H1 (cell line): Measurements from ENCODE around the gene ABCC11. TPM values are rescaled to one million over a fixed set of nuclear protein-coding genes. Genes with fewer than 3 reads are reported as not detected.

Experiments used
- CTCF ChIA-PET: fragments of 300-600 bp; sonication (Branson Sonifier 250); formaldehyde crosslinking; loops from one replicate; lab custom pipeline; 2021; ENCODE audit not compliant: partially characterized antibody; lab: Charles Lee
- POLR2A ChIA-PET: fragments of 300-600 bp; sonication (Branson Sonifier 250); formaldehyde crosslinking; loops from one replicate; lab custom pipeline; 2021; ENCODE audit warnings: inconsistent platforms; ENCODE audit not compliant: partially characterized antibody; lab: Charles Lee
- DNase-seq, 2 experiments: peaks; one replicate each; pipeline versions ENCODE4 v3.0.0 to v3.0.0-alpha.2; 2010 to 2022; ENCODE audit warnings: low spot score in 2 of 2, low read depth in 1 of 2, mixed read lengths in 1 of 2
- FAIRE-seq: peaks from 2 replicates; lab custom pipeline; 2011; peaks lifted over from hg19 to GRCh38; lab: Jason Lieb, UNC
- H2AFZ ChIP-seq: 2 replicates; pipeline ENCODE4 v1.8.1; 2012; ENCODE audit warnings: low read length, inconsistent platforms
- H2AK5ac ChIP-seq: 2 replicates; pipeline ENCODE4 v1.6.1; 2013; ENCODE audit warnings: low read depth, low read length
- H2BK120ac ChIP-seq: replicated peaks from 2 replicates; pipeline ENCODE3; 2013; ENCODE audit warnings: low read depth, low read length, inconsistent platforms
- H2BK12ac ChIP-seq: 2 replicates; pipeline ENCODE4 v1.6.1; 2013; ENCODE audit warnings: low read depth, low read length
- H2BK15ac ChIP-seq: 2 replicates; pipeline ENCODE4 v1.6.1; 2013; ENCODE audit warnings: low read length
- H2BK20ac ChIP-seq: 2 replicates; pipeline ENCODE4 v1.6.1; 2013; ENCODE audit warnings: low read length
- H2BK5ac ChIP-seq: 2 replicates; pipeline ENCODE4 v1.6.1; 2013; ENCODE audit warnings: low read depth, low read length
- H3K14ac ChIP-seq: 2 replicates; pipeline ENCODE4 v1.6.1; 2013; ENCODE audit warnings: inconsistent platforms; ENCODE audit not compliant: insufficient read length
- H3K18ac ChIP-seq: 2 replicates; pipeline ENCODE4 v1.6.1; 2013; ENCODE audit warnings: low read length; ENCODE audit errors: extremely low read depth
- H3K23ac ChIP-seq: 2 replicates; pipeline ENCODE4 v1.6.1; 2013; ENCODE audit warnings: inconsistent platforms; ENCODE audit not compliant: insufficient read length
- H3K23me2 ChIP-seq: 2 replicates; pipeline ENCODE4 v1.6.1; 2013; ENCODE audit warnings: low read depth, low read length
- H3K27ac ChIP-seq: 2 replicates; pipeline ENCODE4 v1.6.1; 2011; ENCODE audit warnings: low read depth, low read length, inconsistent platforms
- H3K27me3 ChIP-seq, 4 experiments: replicated peaks in 1 of 4; 1 replicate in 1 of 4; 2 replicates in 3 of 4; pipeline versions ENCODE4 v1.6.1 to v1.8.1; 2011 to 2013; ENCODE audit warnings: low read length in 3 of 4, mild to moderate bottlenecking in 3 of 4, inconsistent platforms in 2 of 4, mixed read lengths in 2 of 4, moderate library complexity in 1 of 4; ENCODE audit not compliant: control insufficient read depth in 3 of 4, insufficient read depth in 3 of 4; ENCODE audit errors: extremely low read depth in 1 of 4
- H3K36me3 ChIP-seq, 4 experiments: 2 replicates each; pipeline versions ENCODE4 v1.6.1 to v1.8.1; 2011 to 2013; ENCODE audit warnings: mild to moderate bottlenecking in 4 of 4, low read length in 3 of 4, moderate library complexity in 2 of 4, control low read depth in 1 of 4, inconsistent platforms in 1 of 4; ENCODE audit not compliant: insufficient read depth in 4 of 4, control insufficient read depth in 2 of 4
- H3K4ac ChIP-seq: replicated peaks from 2 replicates; pipeline ENCODE3; 2013; ENCODE audit warnings: low read length, low read depth, mixed read lengths, inconsistent platforms; ENCODE audit not compliant: insufficient read length
- H3K4me1 ChIP-seq, 4 experiments: replicated peaks in 1 of 4; 1 replicate in 1 of 4; 2 replicates in 3 of 4; pipeline versions ENCODE4 v1.6.1 to v1.8.1; 2011 to 2013; ENCODE audit warnings: low read length in 3 of 4, inconsistent platforms in 2 of 4, mixed read lengths in 1 of 4; ENCODE audit not compliant: insufficient read depth in 4 of 4, control insufficient read depth in 3 of 4
- H3K4me2 ChIP-seq, 2 experiments: 2 replicates each; pipeline versions ENCODE4 v1.6.1 to v1.8.1; 2011 to 2013; ENCODE audit warnings: low read depth in 2 of 2, low read length in 2 of 2, control low read depth in 1 of 2, inconsistent platforms in 1 of 2, mild to moderate bottlenecking in 1 of 2; ENCODE audit not compliant: insufficient read depth in 1 of 2
- H3K4me3 ChIP-seq, 4 experiments: fragments of 200-600, 300-600 bp in 1 of 4; sonication (generic), shearing (Covaris generic), sonication (Bioruptor Twin) in 1 of 4; 2 replicates each; pipeline versions ENCODE4 v1.5.1 to v1.8.1; 2011 to 2016; ENCODE audit warnings: low read length in 4 of 4, low read depth in 3 of 4, control low read depth in 2 of 4, inconsistent platforms in 2 of 4, mild to moderate bottlenecking in 2 of 4, mixed read lengths in 1 of 4, moderate library complexity in 1 of 4; ENCODE audit not compliant: insufficient read depth in 2 of 4; ENCODE audit errors: extremely low read depth in 1 of 4
- H3K56ac ChIP-seq: replicated peaks from 2 replicates; pipeline ENCODE3; 2013; ENCODE audit warnings: low read depth, mild to moderate bottlenecking, mixed read lengths, low read length, inconsistent platforms; ENCODE audit not compliant: insufficient read length
- H3K79me1 ChIP-seq: 2 replicates; pipeline ENCODE4 v1.6.1; 2013; ENCODE audit warnings: low read depth, low read length, control low read depth
- H3K79me2 ChIP-seq, 2 experiments: 2 replicates each; pipeline versions ENCODE4 v1.6.1 to v1.8.1; 2012 to 2013; ENCODE audit warnings: low read length in 2 of 2, mild to moderate bottlenecking in 2 of 2, inconsistent platforms in 1 of 2; ENCODE audit not compliant: insufficient read depth in 2 of 2, control insufficient read depth in 1 of 2
- H3K9ac ChIP-seq, 4 experiments: replicated peaks in 1 of 4; 1 replicate in 1 of 4; 2 replicates in 3 of 4; pipeline versions ENCODE4 v1.6.1 to v1.8.1; 2011 to 2013; ENCODE audit warnings: low read depth in 3 of 4, low read length in 3 of 4, control low read depth in 2 of 4, mild to moderate bottlenecking in 2 of 4, moderate library complexity in 2 of 4, inconsistent platforms in 1 of 4; ENCODE audit errors: extremely low read depth in 1 of 4
- H3K9me3 ChIP-seq, 2 experiments: 2 replicates each; pipeline versions ENCODE4 v1.6.1 to v1.8.1; 2012 to 2013; ENCODE audit warnings: mild to moderate bottlenecking in 2 of 2, moderate library complexity in 2 of 2, control low read depth in 1 of 2, inconsistent platforms in 1 of 2, low read depth in 1 of 2, low read length in 1 of 2, mixed read lengths in 1 of 2; ENCODE audit not compliant: insufficient read depth in 2 of 2
- H4K20me1 ChIP-seq, 2 experiments: replicated peaks in 1 of 2; 2 replicates each; pipeline versions ENCODE3 to v1.8.1; 2011 to 2013; ENCODE audit warnings: inconsistent platforms in 2 of 2, low read length in 2 of 2, mild to moderate bottlenecking in 1 of 2; ENCODE audit not compliant: insufficient read depth in 2 of 2, control insufficient read depth in 1 of 2
- H4K5ac ChIP-seq: 2 replicates; pipeline ENCODE4 v1.6.1; 2013; ENCODE audit warnings: low read length, low read depth, mixed read lengths, inconsistent platforms; ENCODE audit not compliant: insufficient read length
- H4K8ac ChIP-seq: 2 replicates; pipeline ENCODE4 v1.8.0; 2013; ENCODE audit warnings: mild to moderate bottlenecking, moderate library complexity, low read length, inconsistent platforms; ENCODE audit not compliant: insufficient read depth; ENCODE audit errors: extremely low read depth
- H4K91ac ChIP-seq: replicated peaks from 2 replicates; pipeline ENCODE3; 2013; ENCODE audit warnings: low read length, mixed read lengths, inconsistent platforms; ENCODE audit not compliant: insufficient read length
- BRCA1 ChIP-seq: IDR thresholded peaks from 2 replicates; pipeline ENCODE4 v1.6.1; 2012; ENCODE audit warnings: low read depth, low read length, improper control_type of control experiment
- EP300 ChIP-seq, 2 experiments: IDR thresholded peaks; 1 replicate in 1 of 2; 2 replicates in 1 of 2; pipeline ENCODE4 v1.6.1; 2011 to 2012; ENCODE audit warnings: low read depth in 2 of 2, low read length in 2 of 2, mild to moderate bottlenecking in 2 of 2, borderline replicate concordance in 1 of 2, inconsistent platforms in 1 of 2, moderate library complexity in 1 of 2
- NRF1 ChIP-seq: IDR thresholded peaks from 2 replicates; pipeline ENCODE4 v1.6.1; 2011; ENCODE audit warnings: mild to moderate bottlenecking, low read depth, low read length, improper control_type of control experiment
- RAD21 ChIP-seq, 2 experiments: IDR thresholded peaks in 1 of 2; conservative IDR thresholded peaks in 1 of 2; 2 replicates each; pipeline ENCODE4 v1.6.1; 2011; ENCODE audit warnings: low read depth in 2 of 2, low read length in 2 of 2, improper control_type of control experiment in 1 of 2, inconsistent platforms in 1 of 2, mild to moderate bottlenecking in 1 of 2, moderate library complexity in 1 of 2
- RNF2 ChIP-seq: fragments of 200-900, 300-1000 bp; sonication (generic); IDR thresholded peaks from 2 replicates; pipeline ENCODE4 v1.7.1; 2016; ENCODE audit warnings: borderline replicate concordance, low read depth, mild to moderate bottlenecking, antibody characterized with exemption, low read length; ENCODE audit not compliant: poor library complexity, severe bottlenecking; ENCODE audit errors: missing control alignments
- SP2 ChIP-seq: IDR thresholded peaks from 2 replicates; pipeline ENCODE4 v1.6.1; 2012; ENCODE audit warnings: mild to moderate bottlenecking, low read length, inconsistent platforms
- WGBS, 2 experiments: shearing (Covaris generic) in 1 of 2; methylation state at CpG; one replicate each; pipeline versions ENCODE4 v1.1.6 to v1.1.7; 2013 to 2015; ENCODE audit warnings: low lambda C conversion rate in 2 of 2, mixed read lengths in 2 of 2, inconsistent platforms in 1 of 2, low coverage in 1 of 2, missing lambda C conversion rate in 1 of 2; ENCODE audit not compliant: insufficient replicate concordance in 2 of 2, insufficient coverage in 1 of 2, insufficient read length in 1 of 2; ENCODE audit errors: extremely low coverage in 1 of 2, missing lambda C conversion rate in 1 of 2; 5-methylcytosine and 5-hydroxymethylcytosine counted together
- polyA plus RNA-seq, 7 experiments: library from polyadenylated mRNA; depleted of rRNA in 3 of 7; stranded (reverse) in 5 of 7; unstranded in 2 of 7; fragments of >200 nt in 5 of 7; fragments of 200-250 nt in 2 of 7; gene quantifications; 1 replicate in 5 of 7; 2 replicates in 1 of 7; 4 replicates in 1 of 7; pipeline versions ENCODE4 v1.2.1 to v1.2.3, GENCODE V29; 2011 to 2013; ENCODE audit warnings: missing spikeins in 2 of 7, mixed read lengths in 2 of 7
- total RNA-seq: library from RNA; stranded (reverse); fragmentation: NEBNext Ultra II Directional; extraction: Animal tissue kit (Norgen Biotek cat#: 25700); gene quantifications from 2 replicates; pipeline ENCODE4 v1.2.1, GENCODE V29; 2021
- TF ChIP-seq, protein P1 (sequence below), 3 experiments: IDR thresholded peaks; 1 replicate in 2 of 3; 2 replicates in 1 of 3; pipeline versions ENCODE4 v1.5.1 to v1.6.1; 2011; ENCODE audit warnings: low read length in 3 of 3, mild to moderate bottlenecking in 3 of 3, inconsistent platforms in 2 of 3, low read depth in 1 of 3, moderate library complexity in 1 of 3; ENCODE audit not compliant: insufficient read depth in 1 of 3; ENCODE audit errors: control extremely low read depth in 1 of 3

Gene ABCC11
- total and polyA plus RNA-seq, 2 of the 8 experiments (the other 6 are each of a cell fraction or from before 2014, with no cell fraction given): 0.06 TPM; not detected in 1

DNA sequence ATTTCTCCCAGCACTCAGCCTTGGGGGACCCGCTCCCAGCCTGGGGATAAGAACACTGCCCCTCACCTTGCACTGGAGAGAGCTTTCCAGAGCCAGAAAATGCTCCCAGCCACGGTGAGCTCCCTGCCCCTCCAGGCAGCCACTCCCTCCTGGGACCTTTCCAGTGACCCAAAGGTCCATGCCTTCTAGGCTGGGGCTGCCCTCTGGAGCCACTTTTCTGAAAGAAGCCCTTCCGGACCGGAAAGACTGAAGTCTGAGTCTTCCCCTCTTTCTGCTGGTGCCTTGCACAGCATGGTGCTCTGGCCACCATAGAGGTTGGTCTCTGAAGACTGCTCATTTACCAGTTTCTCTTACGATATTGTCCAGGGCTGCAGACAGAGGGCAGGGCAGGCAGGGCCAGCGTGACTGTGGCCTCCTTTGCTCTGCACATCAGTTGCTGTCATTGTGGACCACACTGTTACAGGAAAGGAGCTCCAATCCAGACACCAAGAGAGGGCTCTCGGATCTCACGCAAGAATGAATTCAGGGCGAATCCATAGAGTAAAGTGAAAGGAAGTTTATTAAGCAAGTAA is 84.4 kb downstream of the ABCC11 start:
- no peak overlapping the region for H2BK120ac ChIP-seq
- no peak overlapping the region for H3K14ac ChIP-seq
- no peak overlapping the region for H3K27ac ChIP-seq
- ChIA-PET CTCF (interaction anchor here (1.0 kb wide), 1 partner anchor 1019 kb away, joined by 4 read pairs; the partner anchor contains the start of gene NETO2), POLR2A (no interaction called here)
- H2AFZ ChIP-seq: no peak overlapping the region
- no peak overlapping the region for H2BK20ac ChIP-seq
- DNase-seq (no peak), FAIRE-seq (no peak)
- H3K56ac ChIP-seq: no peak overlapping the region
- TF ChIP-seq RNF2: no peak
- TF ChIP-seq NRF1: no peak
- TF ChIP-seq BRCA1: no peak
- TF ChIP-seq, protein P1, sequence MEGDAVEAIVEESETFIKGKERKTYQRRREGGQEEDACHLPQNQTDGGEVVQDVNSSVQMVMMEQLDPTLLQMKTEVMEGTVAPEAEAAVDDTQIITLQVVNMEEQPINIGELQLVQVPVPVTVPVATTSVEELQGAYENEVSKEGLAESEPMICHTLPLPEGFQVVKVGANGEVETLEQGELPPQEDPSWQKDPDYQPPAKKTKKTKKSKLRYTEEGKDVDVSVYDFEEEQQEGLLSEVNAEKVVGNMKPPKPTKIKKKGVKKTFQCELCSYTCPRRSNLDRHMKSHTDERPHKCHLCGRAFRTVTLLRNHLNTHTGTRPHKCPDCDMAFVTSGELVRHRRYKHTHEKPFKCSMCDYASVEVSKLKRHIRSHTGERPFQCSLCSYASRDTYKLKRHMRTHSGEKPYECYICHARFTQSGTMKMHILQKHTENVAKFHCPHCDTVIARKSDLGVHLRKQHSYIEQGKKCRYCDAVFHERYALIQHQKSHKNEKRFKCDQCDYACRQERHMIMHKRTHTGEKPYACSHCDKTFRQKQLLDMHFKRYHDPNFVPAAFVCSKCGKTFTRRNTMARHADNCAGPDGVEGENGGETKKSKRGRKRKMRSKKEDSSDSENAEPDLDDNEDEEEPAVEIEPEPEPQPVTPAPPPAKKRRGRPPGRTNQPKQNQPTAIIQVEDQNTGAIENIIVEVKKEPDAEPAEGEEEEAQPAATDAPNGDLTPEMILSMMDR (IDR thresholded peaks at IDR 0.05; ENCODE audit: control extremely low read depth in 1 of 3, insufficient read depth in 1 of 3, low read depth in 1 of 3, low read length in 3 of 3): no peak
- TF ChIP-seq EP300 (IDR thresholded peaks at IDR 0.05; ENCODE audit: borderline replicate concordance in 1 of 2, low read depth in 2 of 2, low read length in 2 of 2): no peak
- no peak for TF ChIP-seq RAD21 (IDR thresholded peaks at IDR 0.05 in 1 of 2, conservative IDR thresholded peaks at IDR 0.05 in 1 of 2; ENCODE audit: low read depth in 2 of 2, low read length in 2 of 2)
- no peak for TF ChIP-seq SP2
- H3K23ac ChIP-seq: no peak overlapping the region
- WGBS, 2 experiments: 82% methylated on average over 6 of the region's 9 CpGs; no CpG with 5 or more reads in 1 of the 2 experiments
- no peaks in the 10 kb centered on the region; a peak in 1 of 4 replicates for H3K79me2 ChIP-seq
- H4K8ac ChIP-seq: no peak overlapping the region; the same call in 1 of the 2 replicates
- H3K4me3 ChIP-seq: no peak overlapping the region
- H4K20me1 ChIP-seq: no peaks in the 10 kb centered on the region
- H3K18ac ChIP-seq: no peak overlapping the region
- no peak overlapping the region for H3K4me2 ChIP-seq
- no peaks in the 10 kb centered on the region for H3K36me3 ChIP-seq
- no peaks in the 10 kb centered on the region for H3K4me1 ChIP-seq
- H3K79me1 ChIP-seq: no peaks in the 10 kb centered on the region
- no peak overlapping the region for H4K91ac ChIP-seq
- H3K23me2 ChIP-seq: no peaks in the 10 kb centered on the region
- H3K9me3 ChIP-seq: no peaks in the 10 kb centered on the region
- no peak overlapping the region for H2AK5ac ChIP-seq
- no peak overlapping the region for H2BK15ac ChIP-seq
- H3K9ac ChIP-seq: no peak overlapping the region
- H2BK12ac ChIP-seq: no peak overlapping the region
- H2BK5ac ChIP-seq: no peak overlapping the region
- no peak overlapping the region for H3K4ac ChIP-seq
- H3K27me3 ChIP-seq: no peaks in the 10 kb centered on the region
- no peak overlapping the region for H4K5ac ChIP-seq
